Measurements from ENCODE around the gene POLR2E. TPM values are rescaled to one million over a fixed set of nuclear protein-coding genes. Genes with fewer than 3 reads are reported as not detected.
A peak's percentile ranks its signal among the peaks of the same experiment; 100 is the strongest.
"Not testable (repeated sequence)": the region's sequence is repeated elsewhere in the genome, so short reads cannot be mapped to it uniquely, and the experiment has no call there.

POLR2E gene
- total RNA-seq, 1 donor from 2014 or later, result 140 TPM

GRCh38 chr19:1118999-1119398, 23.8 kb upstream of the POLR2E start:
- DNase-seq, result no peak
- TF ChIP-seq, protein P1, sequence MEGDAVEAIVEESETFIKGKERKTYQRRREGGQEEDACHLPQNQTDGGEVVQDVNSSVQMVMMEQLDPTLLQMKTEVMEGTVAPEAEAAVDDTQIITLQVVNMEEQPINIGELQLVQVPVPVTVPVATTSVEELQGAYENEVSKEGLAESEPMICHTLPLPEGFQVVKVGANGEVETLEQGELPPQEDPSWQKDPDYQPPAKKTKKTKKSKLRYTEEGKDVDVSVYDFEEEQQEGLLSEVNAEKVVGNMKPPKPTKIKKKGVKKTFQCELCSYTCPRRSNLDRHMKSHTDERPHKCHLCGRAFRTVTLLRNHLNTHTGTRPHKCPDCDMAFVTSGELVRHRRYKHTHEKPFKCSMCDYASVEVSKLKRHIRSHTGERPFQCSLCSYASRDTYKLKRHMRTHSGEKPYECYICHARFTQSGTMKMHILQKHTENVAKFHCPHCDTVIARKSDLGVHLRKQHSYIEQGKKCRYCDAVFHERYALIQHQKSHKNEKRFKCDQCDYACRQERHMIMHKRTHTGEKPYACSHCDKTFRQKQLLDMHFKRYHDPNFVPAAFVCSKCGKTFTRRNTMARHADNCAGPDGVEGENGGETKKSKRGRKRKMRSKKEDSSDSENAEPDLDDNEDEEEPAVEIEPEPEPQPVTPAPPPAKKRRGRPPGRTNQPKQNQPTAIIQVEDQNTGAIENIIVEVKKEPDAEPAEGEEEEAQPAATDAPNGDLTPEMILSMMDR (IDR thresholded peaks at IDR 0.05; ENCODE audit: partially characterized antibody, unreplicated experiment), result no peak
- Mint-ChIP-seq H3K27me3 (ENCODE audit: unreplicated experiment) (peaks cover 4% of the 10 kb centered on the region), H3K4me1 (ENCODE audit: low read depth, unreplicated experiment) (no peaks in the 10 kb centered on the region), H3K9me3 (ENCODE audit: unreplicated experiment) (no peaks in the 10 kb centered on the region), H3K27ac (ENCODE audit: unreplicated experiment) (no peak overlapping the region), H3K36me3 (ENCODE audit: unreplicated experiment) (no peaks in the 10 kb centered on the region), H3K4me3 (ENCODE audit: unreplicated experiment) (no peak overlapping the region)

DNA sequence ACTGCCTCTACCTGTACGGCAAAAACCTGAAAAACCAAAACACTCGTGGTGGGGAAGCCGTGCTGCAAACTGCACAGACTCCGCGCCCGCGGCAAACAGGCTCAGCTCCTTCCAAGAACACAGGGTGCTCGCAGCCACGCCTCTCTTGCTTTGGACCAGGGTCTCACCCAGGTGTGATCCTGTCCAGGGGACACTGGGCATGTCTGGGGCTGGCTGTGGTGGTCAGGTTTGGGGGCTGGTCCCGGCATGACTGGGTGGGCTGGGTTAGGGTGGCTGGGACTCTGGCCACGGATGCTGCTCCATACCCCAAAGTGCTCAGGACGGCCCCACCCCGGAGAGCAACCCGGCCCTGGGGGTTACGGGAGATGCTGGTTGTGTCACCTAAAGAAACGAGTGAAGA, 22.5 kb upstream of the POLR2E start:
- no peak overlapping the region for H3K4me3 Mint-ChIP-seq (ENCODE audit: unreplicated experiment)
- no peaks in the 10 kb centered on the region for H3K36me3 Mint-ChIP-seq (ENCODE audit: unreplicated experiment)
- no peaks in the 10 kb centered on the region for H3K4me1 Mint-ChIP-seq (ENCODE audit: low read depth, unreplicated experiment)
- peaks cover 3% of the 10 kb centered on the region for H3K27me3 Mint-ChIP-seq (ENCODE audit: unreplicated experiment)
- no peak overlapping the region for H3K27ac Mint-ChIP-seq (ENCODE audit: unreplicated experiment)
- peaks cover 2% of the 10 kb centered on the region for H3K9me3 Mint-ChIP-seq (ENCODE audit: unreplicated experiment)
- TF ChIP-seq, protein P1 (IDR thresholded peaks at IDR 0.05; ENCODE audit: partially characterized antibody, unreplicated experiment), result no peak
- no peak for DNase-seq

GRCh38 chr19:1116726-1117581, 21.8 kb upstream of the POLR2E start:
- DNase-seq, result no peak
- Mint-ChIP-seq H3K36me3 (ENCODE audit: unreplicated experiment) (no peaks in the 10 kb centered on the region), H3K4me1 (ENCODE audit: low read depth, unreplicated experiment) (no peaks in the 10 kb centered on the region), H3K9me3 (ENCODE audit: unreplicated experiment) (peaks cover 2% of the 10 kb centered on the region), H3K4me3 (ENCODE audit: unreplicated experiment) (no peak overlapping the region), H3K27me3 (ENCODE audit: unreplicated experiment) (peaks cover 4% of the 10 kb centered on the region), H3K27ac (ENCODE audit: unreplicated experiment) (no peak overlapping the region)
- TF ChIP-seq, protein P1 (IDR thresholded peaks at IDR 0.05; ENCODE audit: partially characterized antibody, unreplicated experiment), result no peak

GRCh38 chr19:1115646-1116420, 20.7 kb upstream of the POLR2E start:
- Mint-ChIP-seq H3K27ac (ENCODE audit: unreplicated experiment) (no peak overlapping the region), H3K4me1 (ENCODE audit: low read depth, unreplicated experiment) (no peaks in the 10 kb centered on the region), H3K4me3 (ENCODE audit: unreplicated experiment) (no peak overlapping the region), H3K36me3 (ENCODE audit: unreplicated experiment) (no peaks in the 10 kb centered on the region), H3K27me3 (ENCODE audit: unreplicated experiment) (peaks cover 4% of the 10 kb centered on the region), H3K9me3 (ENCODE audit: unreplicated experiment) (peaks cover 2% of the 10 kb centered on the region)
- DNase-seq, result no peak
- TF ChIP-seq, protein P1 (IDR thresholded peaks at IDR 0.05; ENCODE audit: partially characterized antibody, unreplicated experiment), result no peak

DNA sequence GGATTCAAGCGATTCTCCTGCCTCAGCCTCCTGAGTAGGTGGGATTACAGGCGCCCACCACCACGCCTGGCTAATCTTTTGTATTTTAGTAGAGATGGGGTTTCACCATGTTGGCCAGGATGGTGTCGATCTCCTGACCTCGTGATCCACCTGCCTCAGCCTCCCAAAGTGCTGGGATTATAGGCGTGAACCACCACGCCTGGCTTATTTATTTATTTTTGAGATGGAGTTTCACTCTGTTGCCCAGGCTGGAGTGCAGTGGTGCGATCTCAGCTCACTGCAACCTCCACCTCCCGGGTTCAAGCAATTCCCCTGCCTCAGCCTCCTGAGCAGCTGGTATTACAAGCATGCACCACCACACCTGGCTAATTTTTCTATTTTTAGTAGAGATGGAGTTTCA, 19.6 kb upstream of the POLR2E start:
- not testable (repeated sequence) for H3K4me1 Mint-ChIP-seq (ENCODE audit: low read depth, unreplicated experiment); DNase-seq; H3K4me3 Mint-ChIP-seq (ENCODE audit: unreplicated experiment); H3K36me3 Mint-ChIP-seq (ENCODE audit: unreplicated experiment); H3K9me3 Mint-ChIP-seq (ENCODE audit: unreplicated experiment); H3K27me3 Mint-ChIP-seq (ENCODE audit: unreplicated experiment)
- H3K27ac Mint-ChIP-seq (ENCODE audit: unreplicated experiment), result peak overlapping the region; percentile 59
